Measurements from ENCODE around the gene BRF1.
"Not testable (repeated sequence)": the region's sequence is repeated elsewhere in the genome, so short reads cannot be mapped to it uniquely, and the experiment has no call there.

Gene BRF1

GRCh38 chr14:105315941-105316576 is 15.3 kb upstream of the BRF1 start:
- Mint-ChIP-seq H3K9me3 (no peaks in the 10 kb centered on the region), H3K4me1 (peaks cover 20 to 40% of the 10 kb centered on the region in 2 donors), H3K27me3 (no peaks in the 10 kb centered on the region), H3K4me3 (peak overlapping the region; percentile 93 to 95), H3K36me3 (peaks cover 0 to 3% of the 10 kb centered on the region in 2 donors), H3K27ac (peak overlapping the region; percentile 93)
- DNase-seq (no peak), ATAC-seq (replicated peaks) (no peak)

- peaks cover 20 to 40% of the 10 kb centered on the region in 2 donors for H3K4me1 Mint-ChIP-seq
- H3K27ac Mint-ChIP-seq, result peak overlapping the region; percentile 93
- H3K9me3 Mint-ChIP-seq, result no peaks in the 10 kb centered on the region
- ATAC-seq (replicated peaks) (peak; percentile 12 to 13), DNase-seq (no peak)
- peaks cover 0 to 3% of the 10 kb centered on the region in 2 donors for H3K36me3 Mint-ChIP-seq
- H3K4me3 Mint-ChIP-seq, result peak overlapping the region; percentile 93 to 95
- H3K27me3 Mint-ChIP-seq, result no peaks in the 10 kb centered on the region
Observed at GRCh38 chr14:105315211-105315721, 14.5 kb upstream of the BRF1 start.

DNA sequence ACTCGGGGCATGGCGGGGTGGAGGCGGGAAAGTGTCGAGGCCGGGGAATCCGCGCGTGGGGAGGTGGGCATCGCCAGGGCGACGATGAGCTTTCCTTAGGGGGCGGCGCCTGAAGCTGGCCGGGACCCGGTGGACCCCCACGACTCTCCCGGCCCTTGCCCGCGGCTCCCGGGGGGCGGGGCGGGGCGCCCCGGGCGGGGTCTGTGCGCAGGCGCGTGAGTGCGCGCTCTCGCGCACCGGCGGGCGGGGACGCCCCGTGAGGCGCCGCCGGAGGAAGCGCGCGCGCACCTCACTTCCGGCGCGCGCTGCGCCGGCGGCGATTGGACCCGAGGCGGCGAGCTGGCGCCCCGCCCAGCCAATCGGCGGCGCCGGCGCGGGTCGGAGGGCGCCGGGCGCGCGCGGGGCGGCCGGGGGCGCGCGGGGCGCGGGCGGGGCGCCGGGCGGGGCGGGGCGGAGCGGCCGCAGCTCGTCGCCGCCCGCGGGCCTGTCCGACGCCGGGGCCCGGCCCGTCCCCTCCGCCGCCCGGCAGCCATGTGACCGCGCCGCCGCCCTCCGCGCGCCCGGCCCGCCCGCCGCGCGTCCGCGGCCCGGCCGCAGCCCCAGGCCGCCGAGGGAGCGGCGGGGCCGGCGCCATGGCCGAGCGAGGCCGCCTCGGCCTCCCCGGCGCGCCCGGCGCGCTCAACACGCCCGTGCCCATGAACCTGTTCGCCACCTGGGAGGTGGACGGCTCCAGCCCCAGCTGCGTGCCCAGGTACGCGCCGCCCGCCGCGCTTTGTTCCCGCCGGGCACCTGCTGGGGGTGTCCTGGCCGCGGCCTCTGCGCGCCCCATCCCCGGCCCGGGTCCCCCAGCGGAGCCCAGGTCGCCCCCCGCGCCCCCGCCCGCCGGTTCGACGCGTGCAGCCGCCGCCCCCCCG is 13.7 kb upstream of the BRF1 start, which contains the start of gene PACS2:
PACS2 (plus strand) TSS at position 462 of the 914 bp plus-strand sequence; CDS start at position 633, 171 bp downstream.
- H3K9me3 Mint-ChIP-seq, result no peaks in the 10 kb centered on the region
- H3K27ac Mint-ChIP-seq, result peak within 1 kb of the TSS; percentile 94
- H3K4me3 Mint-ChIP-seq, result peak within 1 kb of the TSS; percentile 93 to 95
- H3K27me3 Mint-ChIP-seq, result no peaks in the 10 kb centered on the region
- H3K36me3 Mint-ChIP-seq, result peaks cover 0 to 3% of the 10 kb centered on the region in 2 donors
- H3K4me1 Mint-ChIP-seq, result peaks cover 20 to 40% of the 10 kb centered on the region in 2 donors
- DNase-seq (peak; percentile 70), ATAC-seq (replicated peaks) (peak; percentile 70 to 78)

DNA sequence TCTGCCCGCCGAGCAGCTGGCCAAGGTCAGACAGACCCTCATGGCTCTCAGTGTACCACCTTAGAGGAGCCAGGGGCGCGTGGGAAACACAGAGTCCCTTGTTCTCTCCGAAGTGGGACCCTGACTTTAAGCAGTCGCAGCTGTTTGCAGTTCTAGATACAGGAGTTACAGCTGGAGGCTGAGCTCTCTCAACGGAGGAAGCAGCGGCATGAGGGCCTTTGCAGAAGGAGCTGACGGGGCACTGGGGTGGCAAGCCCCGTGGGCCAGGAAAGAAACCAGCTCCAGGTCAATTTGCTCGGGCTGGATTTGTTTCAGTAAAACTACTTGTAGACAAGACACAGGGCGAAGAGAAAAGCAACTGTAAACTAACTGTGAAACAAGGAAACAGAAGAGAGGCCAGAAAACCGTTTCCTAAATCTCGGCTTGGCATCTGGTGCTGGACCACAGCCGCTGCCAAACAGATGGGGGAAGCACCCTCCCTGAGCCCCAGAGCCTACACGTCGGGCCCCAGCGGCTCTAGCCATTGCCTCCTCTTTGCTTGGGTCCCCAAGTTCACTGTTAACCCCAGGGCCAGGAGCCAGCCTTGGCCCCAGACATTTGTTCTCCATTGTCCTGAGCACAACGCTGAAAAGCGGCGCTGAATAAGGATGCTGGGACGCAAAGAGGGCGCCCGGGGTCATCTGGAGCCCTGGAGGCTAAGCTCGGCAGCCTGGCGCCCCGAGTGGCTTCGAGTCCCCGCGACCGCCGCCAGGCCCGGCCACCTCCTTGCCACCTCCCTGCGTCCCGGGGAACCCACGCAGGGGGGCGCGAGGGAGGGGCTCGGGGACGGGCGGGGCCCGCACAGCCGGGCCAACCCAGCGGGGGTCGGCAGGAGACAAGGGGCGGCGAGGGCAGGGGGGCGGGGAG is 12.8 kb upstream of the BRF1 start:
- no peaks in the 10 kb centered on the region for H3K9me3 Mint-ChIP-seq
- H3K27ac Mint-ChIP-seq, result peak overlapping the region; percentile 94
- DNase-seq (peak; percentile 26), ATAC-seq (replicated peaks) (peak; percentile 35 to 37)
- H3K27me3 Mint-ChIP-seq, result no peaks in the 10 kb centered on the region
- peaks cover 0 to 3% of the 10 kb centered on the region in 2 donors for H3K36me3 Mint-ChIP-seq
- H3K4me1 Mint-ChIP-seq, result peaks cover 20 to 40% of the 10 kb centered on the region in 2 donors
- peak overlapping the region; percentile 73 to 84 for H3K4me3 Mint-ChIP-seq

DNA sequence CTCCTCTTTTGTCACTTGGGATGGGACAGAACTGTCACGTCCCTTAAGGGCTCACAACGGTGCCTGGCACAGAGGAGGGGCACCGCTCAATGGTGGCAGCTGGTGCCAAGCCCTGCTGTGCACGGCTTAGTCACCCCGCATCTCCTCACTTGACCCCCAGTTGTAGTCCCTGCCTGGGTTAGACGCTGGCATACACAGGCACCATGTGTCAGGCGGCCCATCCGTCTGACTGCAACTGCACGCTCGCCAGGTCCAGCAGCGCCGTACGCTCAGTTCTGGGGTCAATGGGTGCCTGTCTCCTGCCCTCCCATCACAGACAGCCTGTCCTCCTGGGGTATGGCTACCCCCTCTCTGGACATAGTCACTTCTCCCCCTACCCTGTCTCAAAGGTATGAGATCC is 12.2 kb upstream of the BRF1 start:
- H3K9me3 Mint-ChIP-seq, result no peaks in the 10 kb centered on the region
- no peak overlapping the region for H3K27ac Mint-ChIP-seq
- ATAC-seq (replicated peaks) (no peak), DNase-seq (no peak)
- peaks cover 20 to 37% of the 10 kb centered on the region in 2 donors for H3K4me1 Mint-ChIP-seq
- H3K4me3 Mint-ChIP-seq, result peak overlapping the region in 1 of 2 donors; percentile 84
- H3K36me3 Mint-ChIP-seq, result peaks cover 0 to 3% of the 10 kb centered on the region in 2 donors
- no peaks in the 10 kb centered on the region for H3K27me3 Mint-ChIP-seq

GRCh38 chr14:105311838-105312237 is 11.0 kb upstream of the BRF1 start:
- Mint-ChIP-seq H3K4me1 (peaks cover 18 to 32% of the 10 kb centered on the region in 2 donors), H3K27me3 (no peaks in the 10 kb centered on the region), H3K9me3 (no peaks in the 10 kb centered on the region), H3K27ac (no peak overlapping the region), H3K4me3 (no peak overlapping the region), H3K36me3 (peaks cover 0 to 3% of the 10 kb centered on the region in 2 donors)
- ATAC-seq (replicated peaks) (no peak), DNase-seq (no peak)

DNA sequence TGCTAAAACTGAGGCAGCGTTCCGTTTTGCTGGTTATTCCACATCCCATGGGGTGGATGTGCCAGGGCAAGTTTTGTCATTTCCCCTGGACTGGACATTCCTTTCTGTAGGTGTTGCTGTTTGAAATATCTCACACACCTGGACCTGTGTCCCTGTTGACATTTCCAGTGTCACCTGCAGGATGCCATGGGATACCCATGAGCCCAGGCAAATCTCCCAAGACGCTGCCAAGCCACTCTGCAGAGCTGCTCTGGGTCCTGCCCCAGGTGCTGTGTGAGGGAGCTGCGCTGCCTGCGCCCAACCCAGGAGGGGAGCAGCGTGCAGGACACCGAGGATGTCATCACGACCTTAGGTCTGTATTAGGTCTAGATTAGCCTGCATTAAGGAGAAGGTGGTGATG is 8.6 kb upstream of the BRF1 start:
- ATAC-seq (replicated peaks), result no peak
- no peaks in the 10 kb centered on the region for H3K9me3 Mint-ChIP-seq
- H3K4me3 Mint-ChIP-seq, result no peak overlapping the region
- no peaks in the 10 kb centered on the region for H3K27me3 Mint-ChIP-seq
- H3K36me3 Mint-ChIP-seq, result no peaks in the 10 kb centered on the region
- peaks cover 14 to 21% of the 10 kb centered on the region in 2 donors for H3K4me1 Mint-ChIP-seq
- no peak overlapping the region for H3K27ac Mint-ChIP-seq
- DNase-seq, result no peak

DNA sequence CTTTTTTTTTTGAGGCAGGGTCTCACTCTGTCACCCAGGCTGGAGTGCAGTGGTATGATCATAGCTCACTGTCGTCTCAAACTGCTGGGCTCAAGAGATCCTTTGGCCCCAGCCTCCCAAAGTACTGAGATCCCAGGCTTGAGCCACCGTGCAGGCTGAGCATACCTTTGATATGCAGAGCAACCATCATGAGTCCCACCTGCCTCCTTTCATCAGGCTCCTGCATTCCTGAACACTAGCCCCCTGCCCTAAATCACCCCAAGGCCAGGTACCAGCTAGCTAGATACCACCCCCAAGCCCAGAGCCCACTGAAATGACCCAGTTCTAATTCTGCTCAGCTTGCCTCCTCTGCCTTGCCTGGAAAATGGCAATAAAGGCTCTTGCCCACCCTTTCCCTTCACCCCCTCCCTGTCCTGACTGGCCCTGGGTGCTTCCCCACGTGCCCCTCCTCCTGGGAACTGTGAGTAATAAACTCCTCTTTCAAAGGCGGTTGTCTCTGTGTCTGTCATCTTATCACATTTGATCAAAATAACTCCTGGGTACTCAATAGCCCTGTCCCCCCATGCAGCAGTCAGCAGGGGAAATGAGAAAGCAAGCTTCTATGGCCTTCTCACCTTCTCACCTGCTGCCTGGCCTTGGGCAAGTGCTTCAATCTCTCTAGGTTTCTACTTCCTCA is 6.4 kb upstream of the BRF1 start:
- Mint-ChIP-seq H3K4me1 (peaks cover 12 to 18% of the 10 kb centered on the region in 2 donors), H3K36me3 (no peaks in the 10 kb centered on the region), H3K27me3 (no peaks in the 10 kb centered on the region), H3K9me3 (no peaks in the 10 kb centered on the region), H3K27ac (no peak overlapping the region), H3K4me3 (no peak overlapping the region)
- DNase-seq (no peak), ATAC-seq (replicated peaks) (no peak)

DNA sequence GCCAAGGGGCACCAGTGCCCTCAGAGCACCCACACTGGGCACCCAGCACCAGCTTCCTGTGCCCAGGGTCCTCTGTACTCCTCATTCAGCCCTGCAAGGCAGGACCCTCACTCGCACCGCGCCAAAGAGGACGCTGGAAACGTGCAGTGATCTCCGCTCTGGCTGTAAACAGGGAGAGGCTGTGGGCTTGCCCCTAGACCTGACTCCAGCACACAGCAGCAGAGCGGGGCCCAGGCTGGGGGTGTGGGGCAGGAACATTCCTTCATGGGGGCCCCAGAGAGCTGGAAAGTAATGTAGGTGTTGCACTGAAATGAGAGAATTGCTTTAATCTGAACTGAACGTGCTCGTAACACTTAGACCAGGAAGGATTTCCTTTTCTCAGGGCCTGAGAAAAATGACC is 5.0 kb upstream of the BRF1 start:
- ATAC-seq (replicated peaks) (no peak), DNase-seq (no peak)
- peaks cover 14 to 24% of the 10 kb centered on the region in 2 donors for H3K4me1 Mint-ChIP-seq
- H3K27ac Mint-ChIP-seq, result no peak overlapping the region
- no peaks in the 10 kb centered on the region for H3K36me3 Mint-ChIP-seq
- H3K9me3 Mint-ChIP-seq, result no peaks in the 10 kb centered on the region
- H3K4me3 Mint-ChIP-seq, result no peak overlapping the region
- no peaks in the 10 kb centered on the region for H3K27me3 Mint-ChIP-seq

DNA sequence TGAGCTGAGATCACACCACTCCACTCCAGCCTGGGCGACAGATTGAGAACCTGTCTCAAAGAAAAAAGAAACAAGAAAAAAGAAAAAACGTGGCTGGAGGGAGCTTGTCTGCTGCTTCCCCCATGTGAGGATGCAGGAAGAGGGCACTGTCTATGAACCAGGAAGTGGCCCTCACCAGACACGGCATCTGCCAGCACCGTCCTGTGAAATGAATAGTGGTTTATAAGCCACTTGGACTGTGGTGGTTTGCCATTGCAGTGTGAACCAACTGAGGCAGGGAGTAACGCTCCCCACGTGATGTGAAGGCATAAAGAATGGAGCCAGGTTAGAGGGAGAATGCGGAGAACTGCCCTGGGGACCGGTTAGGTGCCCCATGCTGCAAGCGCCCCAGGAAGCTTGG is 4.5 kb upstream of the BRF1 start:
- Mint-ChIP-seq H3K4me1 (peaks cover 14 to 24% of the 10 kb centered on the region in 2 donors), H3K36me3 (no peaks in the 10 kb centered on the region), H3K9me3 (no peaks in the 10 kb centered on the region), H3K27me3 (no peaks in the 10 kb centered on the region), H3K27ac (peak overlapping the region; percentile 62), H3K4me3 (no peak overlapping the region)
- ATAC-seq (replicated peaks) (no peak), DNase-seq (no peak)

DNA sequence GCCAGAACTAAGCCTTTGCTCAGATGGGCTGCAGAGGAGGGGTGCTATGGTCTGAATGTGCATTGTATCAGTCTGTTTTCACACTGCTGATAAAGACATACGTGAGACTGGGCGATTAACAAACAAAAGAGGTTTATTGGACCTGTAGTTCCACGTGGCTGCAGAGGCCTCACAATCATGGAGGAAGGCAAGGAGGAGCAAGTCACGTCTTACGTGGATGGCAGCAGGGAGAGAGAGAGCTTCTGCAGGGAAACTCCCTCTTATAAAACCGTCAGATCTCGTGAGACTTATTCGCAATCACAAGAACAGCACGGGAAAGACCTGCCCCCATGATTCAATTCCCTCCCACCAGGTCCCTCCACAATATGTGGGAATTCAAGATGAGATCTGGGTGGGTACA is 3.8 kb upstream of the BRF1 start:
- Mint-ChIP-seq H3K27me3 (no peaks in the 10 kb centered on the region), H3K9me3 (no peaks in the 10 kb centered on the region), H3K27ac (no peak overlapping the region), H3K36me3 (no peaks in the 10 kb centered on the region), H3K4me1 (peaks cover 17 to 29% of the 10 kb centered on the region in 2 donors), H3K4me3 (no peak overlapping the region)
- ATAC-seq (replicated peaks) (no peak), DNase-seq (no peak)

DNA sequence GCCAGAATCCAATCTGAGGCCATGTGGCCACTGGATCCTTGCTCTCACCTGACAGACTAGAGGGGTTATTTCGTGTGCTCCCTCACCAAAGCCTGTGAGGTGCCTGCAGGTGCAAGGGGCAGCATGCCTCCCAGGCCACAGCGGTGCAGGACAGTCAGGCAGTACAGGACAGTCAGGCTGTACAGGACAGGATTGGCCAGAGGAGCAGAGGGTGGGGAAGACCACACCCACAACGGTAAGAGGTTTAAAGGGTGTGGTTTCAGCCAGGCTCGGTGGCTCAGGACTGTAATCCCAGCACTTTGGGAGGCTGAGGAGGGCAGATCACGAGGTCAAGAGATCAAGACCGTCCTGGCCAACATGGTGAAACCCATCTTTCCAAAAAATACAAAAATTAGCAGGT is 3.1 kb upstream of the BRF1 start:
- Mint-ChIP-seq H3K4me3 (no peak overlapping the region), H3K4me1 (peaks cover 22 to 34% of the 10 kb centered on the region in 2 donors), H3K36me3 (no peaks in the 10 kb centered on the region), H3K27me3 (no peaks in the 10 kb centered on the region), H3K9me3 (no peaks in the 10 kb centered on the region), H3K27ac (no peak overlapping the region)
- ATAC-seq (replicated peaks), result no peak
- DNase-seq, result no peak

- Mint-ChIP-seq H3K4me3 (peak overlapping the region; percentile 92 to 96), H3K4me1 (peaks cover 19 to 33% of the 10 kb centered on the region in 2 donors)
- not testable (repeated sequence) for H3K27me3 Mint-ChIP-seq; H3K27ac Mint-ChIP-seq; H3K36me3 Mint-ChIP-seq; ATAC-seq (replicated peaks); DNase-seq; H3K9me3 Mint-ChIP-seq
Observed at GRCh38 chr14:105301915-105302249, 1.1 kb upstream of the BRF1 start.

All from stimulated activated naive B cell treated with anti-CD40 and anti-IgM and Interleukin-4, amounts not matched to agents 10 μg/mL and 1 μg/mL and 100 μg/mL, for 72 hours (primary cell).